ENCODE results near the gene LHPP.

LHPP gene

DNA sequence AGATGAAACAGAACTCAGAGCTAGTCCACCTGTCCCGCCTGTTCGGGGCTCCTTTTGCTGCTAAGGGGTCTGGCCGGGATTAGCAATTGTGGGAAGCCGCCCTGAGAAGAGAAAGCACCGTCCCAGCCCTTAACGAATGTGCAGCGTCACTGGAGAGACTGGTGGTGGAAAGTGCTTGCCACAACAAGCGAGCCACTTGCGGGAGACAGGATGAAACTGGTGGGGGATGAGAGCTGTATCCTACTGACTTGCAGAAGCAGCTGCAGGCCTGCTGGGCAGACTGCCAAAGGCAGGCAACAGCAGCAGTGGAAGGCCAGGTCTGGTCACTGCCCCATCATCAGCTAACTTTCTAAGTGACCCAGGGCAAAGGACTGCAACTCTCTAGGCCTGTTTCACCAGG is 187.1 kb downstream of the LHPP start:
- TF ChIP-seq, protein P1, sequence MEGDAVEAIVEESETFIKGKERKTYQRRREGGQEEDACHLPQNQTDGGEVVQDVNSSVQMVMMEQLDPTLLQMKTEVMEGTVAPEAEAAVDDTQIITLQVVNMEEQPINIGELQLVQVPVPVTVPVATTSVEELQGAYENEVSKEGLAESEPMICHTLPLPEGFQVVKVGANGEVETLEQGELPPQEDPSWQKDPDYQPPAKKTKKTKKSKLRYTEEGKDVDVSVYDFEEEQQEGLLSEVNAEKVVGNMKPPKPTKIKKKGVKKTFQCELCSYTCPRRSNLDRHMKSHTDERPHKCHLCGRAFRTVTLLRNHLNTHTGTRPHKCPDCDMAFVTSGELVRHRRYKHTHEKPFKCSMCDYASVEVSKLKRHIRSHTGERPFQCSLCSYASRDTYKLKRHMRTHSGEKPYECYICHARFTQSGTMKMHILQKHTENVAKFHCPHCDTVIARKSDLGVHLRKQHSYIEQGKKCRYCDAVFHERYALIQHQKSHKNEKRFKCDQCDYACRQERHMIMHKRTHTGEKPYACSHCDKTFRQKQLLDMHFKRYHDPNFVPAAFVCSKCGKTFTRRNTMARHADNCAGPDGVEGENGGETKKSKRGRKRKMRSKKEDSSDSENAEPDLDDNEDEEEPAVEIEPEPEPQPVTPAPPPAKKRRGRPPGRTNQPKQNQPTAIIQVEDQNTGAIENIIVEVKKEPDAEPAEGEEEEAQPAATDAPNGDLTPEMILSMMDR (IDR thresholded peaks at IDR 0.05; ENCODE audit: extremely low read depth, insufficient read depth, missing control alignments): no peak
- DNase-seq (ENCODE audit: low spot score): peak; percentile 61

DNA sequence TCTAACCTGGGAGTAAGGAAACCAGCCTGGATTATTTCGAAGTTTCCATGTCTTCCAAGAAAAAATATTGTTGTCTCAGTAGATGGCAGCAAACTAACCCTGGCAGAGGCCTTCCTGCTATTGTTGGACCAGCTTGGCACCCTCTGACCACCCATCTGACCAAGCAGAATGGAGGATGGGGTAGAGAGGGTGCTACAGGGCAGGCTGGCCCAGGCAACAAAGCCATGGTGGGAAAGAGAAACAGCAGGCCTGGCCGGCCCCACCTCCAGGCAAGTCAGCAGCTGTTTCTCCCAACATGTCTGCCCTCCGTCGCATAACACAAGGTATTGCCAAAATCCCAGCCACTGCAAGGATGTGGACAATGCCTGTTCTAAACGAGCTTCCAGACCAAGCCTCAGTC is 187.6 kb downstream of the LHPP start:
- no peak for DNase-seq (ENCODE audit: low spot score)
- in situ Hi-C loops (cut with MboI; ENCODE audit: low pct_unique_long_range_greater_than_20kb, low sequenced_read_pairs, unreplicated experiment): no loop called here
- TF ChIP-seq, protein P1 (IDR thresholded peaks at IDR 0.05; ENCODE audit: extremely low read depth, insufficient read depth, missing control alignments): no peak

More for the DNA sequence above, 187.1 kb downstream of the LHPP start:
- in situ Hi-C loops (cut with MboI; ENCODE audit: low pct_unique_long_range_greater_than_20kb, low sequenced_read_pairs, unreplicated experiment): no loop called here

DNA sequence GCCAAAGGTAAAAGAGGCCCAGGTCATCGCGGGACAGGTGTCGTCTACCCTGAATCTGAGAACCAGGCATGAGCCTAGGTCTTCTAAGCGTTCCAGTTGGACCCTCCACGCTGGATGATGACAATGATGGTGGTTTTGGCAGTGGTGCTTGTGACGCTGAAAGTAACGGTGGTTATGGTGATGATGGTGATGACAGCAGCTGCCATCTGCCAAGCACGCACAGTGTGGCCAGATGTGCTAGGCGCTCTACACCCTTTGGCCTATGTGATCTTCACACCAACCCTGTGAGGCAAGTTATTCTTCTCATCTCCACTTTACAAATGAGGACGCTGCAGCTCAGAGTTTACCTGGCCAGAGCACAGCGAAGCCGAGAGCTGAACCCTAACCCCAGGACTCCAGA is 188.6 kb downstream of the LHPP start:
- in situ Hi-C loops (cut with MboI; ENCODE audit: low pct_unique_long_range_greater_than_20kb, low sequenced_read_pairs, unreplicated experiment): no loop called here
- DNase-seq (ENCODE audit: low spot score): no peak
- TF ChIP-seq, protein P1 (IDR thresholded peaks at IDR 0.05; ENCODE audit: extremely low read depth, insufficient read depth, missing control alignments): no peak

DNA sequence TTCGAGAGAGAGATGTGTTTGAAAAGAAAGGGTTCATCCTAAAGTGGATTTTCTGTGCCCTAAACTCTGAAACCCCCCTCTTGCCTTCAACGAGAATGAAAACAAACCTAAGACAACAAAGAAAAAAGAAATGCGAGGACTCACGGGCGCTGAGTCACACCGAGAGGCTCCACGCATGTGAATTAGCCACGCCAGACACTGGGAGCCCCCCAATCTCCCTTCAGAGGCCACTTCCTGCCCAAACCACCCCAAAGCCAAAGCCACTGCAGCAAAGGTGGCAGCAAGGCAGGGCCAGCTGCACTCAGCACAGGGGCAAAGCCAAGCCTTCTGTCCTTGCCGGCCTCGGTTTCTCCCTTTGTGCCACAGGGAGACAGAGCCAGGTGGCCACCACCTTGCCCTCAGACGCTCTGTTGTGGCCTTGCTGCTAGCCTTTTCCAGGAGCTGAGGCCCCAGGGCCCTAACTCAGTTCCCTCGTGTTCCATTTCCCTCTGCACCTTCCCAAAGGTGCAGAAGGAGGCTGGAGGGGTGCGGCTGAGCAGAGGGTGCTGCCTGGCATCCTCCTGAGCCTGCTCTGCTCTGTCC is 189.3 kb downstream of the LHPP start:
- peak; percentile 74 for DNase-seq (ENCODE audit: low spot score)
- in situ Hi-C loops (cut with MboI; ENCODE audit: low pct_unique_long_range_greater_than_20kb, low sequenced_read_pairs, unreplicated experiment): no loop called here
- TF ChIP-seq, protein P1 (IDR thresholded peaks at IDR 0.05; ENCODE audit: extremely low read depth, insufficient read depth, missing control alignments): no peak

DNA sequence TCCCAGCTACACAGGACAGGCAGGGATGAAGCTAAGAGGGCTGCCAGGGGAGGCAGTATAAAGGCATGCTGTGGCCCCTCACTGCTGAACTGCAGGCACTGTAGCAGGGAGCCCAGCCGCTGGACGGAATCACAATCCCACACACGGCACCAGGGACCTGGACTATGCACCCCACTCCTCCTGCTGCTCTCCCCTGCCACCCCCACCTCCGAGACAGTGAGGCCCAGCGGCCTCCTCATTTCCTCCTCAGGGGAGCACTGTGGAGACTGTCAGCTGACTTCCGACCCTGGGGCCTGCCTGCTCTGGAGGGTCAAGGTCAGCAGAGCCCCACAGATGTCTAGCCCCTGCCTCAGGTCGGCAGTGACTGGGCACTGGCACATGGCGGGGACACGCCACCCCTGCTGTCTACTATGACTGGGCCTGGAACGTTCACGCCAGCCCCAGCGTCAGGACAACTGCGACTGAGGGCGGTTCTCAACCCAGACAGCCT is 189.8 kb downstream of the LHPP start:
- TF ChIP-seq, protein P1 (IDR thresholded peaks at IDR 0.05; ENCODE audit: extremely low read depth, insufficient read depth, missing control alignments): no peak
- in situ Hi-C loops (cut with MboI; ENCODE audit: low pct_unique_long_range_greater_than_20kb, low sequenced_read_pairs, unreplicated experiment): no loop called here

DNA sequence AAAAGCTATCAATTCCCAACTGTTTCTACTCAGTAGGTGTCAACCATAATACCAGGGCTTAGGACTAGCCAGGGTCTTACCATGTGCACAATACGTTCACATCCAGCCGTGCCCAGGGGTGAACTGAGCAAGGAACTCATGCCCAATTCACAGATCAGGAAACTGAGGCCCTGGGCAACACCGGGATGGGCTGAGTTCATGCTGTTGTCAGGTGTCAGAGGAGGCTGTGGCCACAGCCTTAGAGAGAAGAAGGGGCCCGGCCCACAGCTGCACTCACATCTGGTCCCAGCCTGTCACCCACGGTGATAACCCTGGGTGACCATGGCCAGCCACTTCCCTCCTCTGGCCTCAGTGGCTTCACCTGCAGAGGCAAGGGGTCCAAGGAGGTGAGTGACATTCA is 190.6 kb downstream of the LHPP start:
- TF ChIP-seq, protein P1 (IDR thresholded peaks at IDR 0.05; ENCODE audit: extremely low read depth, insufficient read depth, missing control alignments): no peak

More for the DNA sequence above, 189.8 kb downstream of the LHPP start:
- no peak for DNase-seq (ENCODE audit: low spot score)

More for the DNA sequence above, 190.6 kb downstream of the LHPP start:
- in situ Hi-C loops (cut with MboI; ENCODE audit: low pct_unique_long_range_greater_than_20kb, low sequenced_read_pairs, unreplicated experiment): no loop called here
- no peak for DNase-seq (ENCODE audit: low spot score)

Data from GM13977 (cell line).